Caco-2 (cell line): ENCODE results near the gene HIVEP3. TPM values are rescaled to one million over a fixed set of nuclear protein-coding genes. Genes with fewer than 3 reads are reported as not detected.

Experiments
- BruUV-seq: library from RNA; stranded (reverse); fragments of 400-500 nt; replicated peaks from 2 replicates; lab custom pipeline; 2021; lab: Mats Ljungman, UMichigan
- CTCF ChIA-PET: fragments of 300-600 bp; sonication (Branson Sonifier 250); formaldehyde crosslinking; loops from one replicate; lab custom pipeline; 2022; ENCODE audit warnings: antibody characterized with exemption; lab: Charles Lee
- POLR2A ChIA-PET: fragments of 300-600 bp; sonication (Branson Sonifier 250); formaldehyde crosslinking; loops from one replicate; lab custom pipeline; 2022; ENCODE audit warnings: antibody characterized with exemption; lab: Charles Lee
- DNase-seq, 2 experiments: peaks; one replicate each; pipeline versions ENCODE4 v3.0.0 to v3.0.0-alpha.2; 2020 to 2022
- H3K27me3 ChIP-seq: replicated peaks from 2 replicates; pipeline ENCODE4 v1.6.0; 2011; ENCODE audit warnings: low read length; ENCODE audit not compliant: control insufficient read depth, insufficient read depth
- H3K36me3 ChIP-seq: 2 replicates; pipeline ENCODE4 v1.5.1; 2011; ENCODE audit warnings: low read length; ENCODE audit not compliant: control insufficient read depth, insufficient read depth
- H3K4me1 ChIP-seq: fragments of 250-450 bp; sonication (Bioruptor Pico); 2 replicates; pipeline ENCODE4 v1.5.1; 2020; ENCODE audit warnings: mild to moderate bottlenecking
- H3K4me3 ChIP-seq: 2 replicates; pipeline ENCODE4 v1.5.1; 2011; ENCODE audit warnings: low read depth, mild to moderate bottlenecking, control low read depth, low read length
- H3K9me3 ChIP-seq: fragments of 250-450 bp; sonication (Bioruptor Pico); 2 replicates; pipeline ENCODE4 v1.5.1; 2020; ENCODE audit warnings: mild to moderate bottlenecking, moderate library complexity
- H3K27ac Mint-ChIP-seq: one replicate; pipeline ENCODE4 v1.8.0; 2022; ENCODE audit warnings: mixed read lengths; ENCODE audit not compliant: unreplicated experiment
- H3K27me3 Mint-ChIP-seq: one replicate; pipeline ENCODE4 v1.8.0; 2022; ENCODE audit warnings: mixed read lengths; ENCODE audit not compliant: insufficient read depth, unreplicated experiment
- H3K36me3 Mint-ChIP-seq: one replicate; pipeline ENCODE4 v1.8.0; 2022; ENCODE audit warnings: mild to moderate bottlenecking, mixed read lengths; ENCODE audit not compliant: insufficient read depth, unreplicated experiment
- H3K4me1 Mint-ChIP-seq: one replicate; pipeline ENCODE4 v1.8.0; 2022; ENCODE audit warnings: low read depth, mixed read lengths; ENCODE audit not compliant: unreplicated experiment
- H3K4me3 Mint-ChIP-seq: one replicate; pipeline ENCODE4 v1.8.0; 2022; ENCODE audit warnings: mild to moderate bottlenecking, moderate library complexity, mixed read lengths; ENCODE audit not compliant: unreplicated experiment
- H3K9me3 Mint-ChIP-seq: one replicate; pipeline ENCODE4 v1.8.0; 2022; ENCODE audit warnings: mixed read lengths; ENCODE audit not compliant: unreplicated experiment
- CTCF ChIP-seq, 2 experiments: fragments of 200-600 bp in 1 of 2; IDR thresholded peaks; 1 replicate in 1 of 2; 2 replicates in 1 of 2; pipeline versions ENCODE4 v1.5.1 to v1.8.0; 2011 to 2022; ENCODE audit warnings: antibody characterized with exemption in 1 of 2, control low read depth in 1 of 2, inconsistent platforms in 1 of 2, low read depth in 1 of 2, low read length in 1 of 2, mild to moderate bottlenecking in 1 of 2, moderate library complexity in 1 of 2; ENCODE audit not compliant: insufficient read depth in 1 of 2, severe bottlenecking in 1 of 2, unreplicated experiment in 1 of 2
- intact Hi-C: fragments of 100-400 bp; cut with micrococcal nuclease; formaldehyde crosslinking; loops from one replicate; pipeline ENCODE4 v1.10.0; 2022; ENCODE audit not compliant: unreplicated experiment
- total RNA-seq: library from RNA; stranded (reverse); gene quantifications from 2 replicates; pipeline ENCODE4 v1.2.3, GENCODE V29; 2022

HIVEP3 gene
- total RNA-seq, 1 experiment from 2014 or later: 0.25 TPM

- CTCF ChIA-PET: no interaction called here
- no peak for TF ChIP-seq CTCF (IDR thresholded peaks at IDR 0.05; ENCODE audit: insufficient read depth in 1 of 2, low read depth in 1 of 2, low read length in 1 of 2, severe bottlenecking in 1 of 2, unreplicated experiment in 1 of 2)
- no peaks in the 10 kb centered on the region for H3K4me1 Mint-ChIP-seq
- no TSS peak for BruUV-seq
- no peaks in the 10 kb centered on the region for H3K27me3 ChIP-seq
- peaks cover 28% of the 10 kb centered on the region for H3K27me3 Mint-ChIP-seq
- H3K36me3 ChIP-seq: no peaks in the 10 kb centered on the region
- no peak overlapping the region for H3K4me3 ChIP-seq
- DNase-seq: no peak
- no peak overlapping the region for H3K4me3 Mint-ChIP-seq
- H3K36me3 Mint-ChIP-seq: no peaks in the 10 kb centered on the region
- no peaks in the 10 kb centered on the region for H3K4me1 ChIP-seq
- H3K9me3 Mint-ChIP-seq: no peaks in the 10 kb centered on the region
- no peaks in the 10 kb centered on the region for H3K9me3 ChIP-seq
- intact Hi-C loops: no loop called here
- no peak overlapping the region for H3K27ac Mint-ChIP-seq
- POLR2A ChIA-PET: no interaction called here
These were observed 353.8 kb downstream of the HIVEP3 start for GRCh38 chr1:41564741-41565475.

- Histone ChIP-seq H3K9me3 (no peaks in the 10 kb centered on the region), H3K4me3 (no peak overlapping the region), H3K27me3 (no peaks in the 10 kb centered on the region), H3K4me1 (no peaks in the 10 kb centered on the region), H3K36me3 (no peaks in the 10 kb centered on the region)
- no TSS peak for BruUV-seq
- Mint-ChIP-seq H3K9me3 (no peaks in the 10 kb centered on the region), H3K27me3 (peaks cover 25% of the 10 kb centered on the region), H3K4me1 (no peaks in the 10 kb centered on the region), H3K36me3 (no peaks in the 10 kb centered on the region), H3K27ac (no peak overlapping the region), H3K4me3 (no peak overlapping the region)
- no peak for TF ChIP-seq CTCF (IDR thresholded peaks at IDR 0.05; ENCODE audit: insufficient read depth in 1 of 2, low read depth in 1 of 2, low read length in 1 of 2, severe bottlenecking in 1 of 2, unreplicated experiment in 1 of 2)
- intact Hi-C loops: no loop called here
- no peak for DNase-seq
- POLR2A ChIA-PET: no interaction called here
- CTCF ChIA-PET: no interaction called here
These were observed 356.4 kb downstream of the HIVEP3 start for GRCh38 chr1:41562328-41562727.

- no peaks in the 10 kb centered on the region for H3K4me1 ChIP-seq
- DNase-seq: no peak
- no peaks in the 10 kb centered on the region for H3K36me3 Mint-ChIP-seq
- TF ChIP-seq CTCF (IDR thresholded peaks at IDR 0.05; ENCODE audit: insufficient read depth in 1 of 2, low read depth in 1 of 2, low read length in 1 of 2, severe bottlenecking in 1 of 2, unreplicated experiment in 1 of 2): no peak
- CTCF ChIA-PET: no interaction called here
- H3K36me3 ChIP-seq: no peaks in the 10 kb centered on the region
- H3K4me3 Mint-ChIP-seq: no peak overlapping the region
- POLR2A ChIA-PET: no interaction called here
- no peaks in the 10 kb centered on the region for H3K4me1 Mint-ChIP-seq
- no peak overlapping the region for H3K4me3 ChIP-seq
- BruUV-seq: no TSS peak
- no peaks in the 10 kb centered on the region for H3K9me3 ChIP-seq
- peaks cover 20% of the 10 kb centered on the region for H3K27me3 Mint-ChIP-seq
- H3K9me3 Mint-ChIP-seq: peaks cover 4% of the 10 kb centered on the region
- no peaks in the 10 kb centered on the region for H3K27me3 ChIP-seq
- no peak overlapping the region for H3K27ac Mint-ChIP-seq
- intact Hi-C loops: no loop called here
These were observed 357.8 kb downstream of the HIVEP3 start for GRCh38 chr1:41560931-41561330.
